NT2/D1 (cell line): Measurements from ENCODE around the gene ERG.

Source experiments
- SUZ12 ChIP-seq: IDR thresholded peaks from 2 replicates; pipeline ENCODE4 v1.6.1; 2011; ENCODE audit not compliant: insufficient read length, insufficient read depth; ENCODE audit errors: extremely low read depth
- YY1 ChIP-seq: IDR thresholded peaks from 2 replicates; pipeline ENCODE4 v1.6.1; 2011; ENCODE audit not compliant: insufficient read length, insufficient read depth

DNA sequence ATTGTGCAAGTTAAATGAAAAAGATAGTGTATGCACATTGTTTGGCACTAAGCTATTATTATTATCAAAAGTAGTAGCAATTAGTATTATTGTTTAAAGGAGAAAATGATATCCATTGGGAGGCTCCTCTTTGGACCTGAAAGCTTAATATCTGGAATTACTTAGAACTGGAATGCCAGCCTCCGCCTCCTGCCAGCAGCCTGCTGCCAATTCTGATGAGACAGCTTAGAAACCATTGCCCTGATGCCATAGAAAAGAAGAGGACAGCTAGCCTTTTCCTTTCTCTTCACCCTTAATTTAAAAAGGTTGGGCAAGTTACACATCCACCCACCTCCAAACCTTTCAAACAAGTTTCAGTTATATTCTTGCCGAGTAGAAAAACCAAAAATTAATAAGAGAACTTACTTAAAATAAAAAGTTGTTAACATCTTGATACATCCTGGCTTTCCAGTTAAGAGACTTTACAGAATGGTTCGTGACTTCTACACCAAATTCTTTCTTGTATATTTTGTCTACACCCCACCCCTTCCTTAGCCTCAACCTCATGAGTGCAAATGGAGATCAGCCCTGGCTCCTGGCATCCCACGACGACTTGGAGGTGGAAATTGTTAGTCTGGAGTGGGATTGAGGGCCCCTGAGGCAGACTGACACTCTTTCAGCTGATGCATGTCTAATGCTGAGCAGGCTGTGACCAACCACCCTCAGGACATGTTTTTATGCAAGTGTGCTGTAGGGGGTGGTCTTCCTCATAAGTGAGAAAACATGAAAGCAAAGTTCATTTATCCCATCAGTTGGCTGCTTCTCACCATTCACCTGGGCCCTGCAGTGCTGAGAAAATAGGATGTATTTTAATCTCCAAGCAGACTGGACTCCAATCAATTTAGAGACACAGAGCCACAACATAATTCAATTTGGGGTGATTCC, 120.8 kb downstream of the ERG start:
- no peak for TF ChIP-seq SUZ12
- no peak for TF ChIP-seq YY1
